NK-92 (cell line): ENCODE results near the gene CRIM1.

Source experiments
- DNase-seq: peaks from one replicate; lab custom pipeline; 2025; ENCODE audit not compliant: unreplicated experiment; lab: John Stamatoyannopoulos, UW

Gene CRIM1

DNA sequence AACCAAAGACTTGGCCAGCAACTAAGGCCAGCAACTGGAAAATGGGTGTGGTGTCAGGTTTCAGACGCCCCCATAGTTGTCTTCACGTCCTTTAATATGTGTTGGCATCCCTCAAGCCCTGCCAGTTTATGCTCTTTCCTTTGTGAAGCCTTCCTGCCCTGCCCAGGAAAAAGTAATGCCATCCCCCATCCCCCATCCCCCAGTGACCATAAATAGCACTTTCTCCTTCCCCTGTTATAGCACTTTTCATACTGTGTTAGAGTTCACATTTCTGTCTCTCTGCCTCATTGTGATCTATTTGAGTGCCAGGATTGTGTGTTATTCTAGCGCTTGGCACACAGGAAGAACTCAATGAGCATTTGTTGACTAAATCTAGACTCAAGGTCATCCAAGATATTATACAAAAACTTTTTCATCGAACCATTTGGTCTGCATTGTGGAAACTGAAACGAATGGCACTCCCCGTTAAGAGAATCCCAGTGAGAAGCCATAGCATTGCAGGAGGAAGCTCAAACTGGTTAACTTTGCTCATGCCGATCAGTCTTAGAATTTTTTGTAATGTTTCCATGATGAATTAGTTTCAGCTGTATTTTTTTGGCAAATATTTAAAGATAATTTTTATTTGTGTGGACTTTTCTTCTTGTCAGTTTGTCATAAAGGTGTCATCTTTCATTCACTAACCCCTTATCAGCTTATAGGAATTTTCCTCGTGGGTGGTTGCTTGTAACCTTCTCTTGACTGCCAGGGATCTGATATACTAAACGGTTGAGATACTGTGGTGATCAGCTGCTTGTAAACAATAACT, 15.7 kb downstream of the CRIM1 start:
- DNase-seq: no peak

DNA sequence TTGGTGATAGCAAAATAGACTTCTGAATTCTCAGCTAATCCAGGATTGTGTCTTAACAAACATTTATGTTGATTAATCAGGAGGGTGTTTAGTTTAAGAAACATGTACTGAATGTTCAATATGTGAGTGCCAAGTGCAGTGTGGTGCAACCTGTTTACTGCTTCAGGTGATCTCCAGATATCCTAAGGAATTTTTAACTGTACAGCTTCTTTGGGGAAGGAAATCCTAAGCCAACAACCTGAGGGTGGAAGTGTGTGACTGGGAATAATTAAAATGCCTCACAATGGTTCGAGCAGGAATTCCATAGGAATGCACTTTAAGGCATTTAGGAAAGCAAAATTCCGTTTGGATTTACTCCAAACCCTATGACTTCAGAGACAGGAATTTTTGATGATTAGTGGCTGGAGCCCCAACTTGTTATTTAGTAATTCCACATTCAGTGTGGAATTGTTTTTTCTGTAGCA, 16.4 kb downstream of the CRIM1 start:
- DNase-seq: no peak

DNA sequence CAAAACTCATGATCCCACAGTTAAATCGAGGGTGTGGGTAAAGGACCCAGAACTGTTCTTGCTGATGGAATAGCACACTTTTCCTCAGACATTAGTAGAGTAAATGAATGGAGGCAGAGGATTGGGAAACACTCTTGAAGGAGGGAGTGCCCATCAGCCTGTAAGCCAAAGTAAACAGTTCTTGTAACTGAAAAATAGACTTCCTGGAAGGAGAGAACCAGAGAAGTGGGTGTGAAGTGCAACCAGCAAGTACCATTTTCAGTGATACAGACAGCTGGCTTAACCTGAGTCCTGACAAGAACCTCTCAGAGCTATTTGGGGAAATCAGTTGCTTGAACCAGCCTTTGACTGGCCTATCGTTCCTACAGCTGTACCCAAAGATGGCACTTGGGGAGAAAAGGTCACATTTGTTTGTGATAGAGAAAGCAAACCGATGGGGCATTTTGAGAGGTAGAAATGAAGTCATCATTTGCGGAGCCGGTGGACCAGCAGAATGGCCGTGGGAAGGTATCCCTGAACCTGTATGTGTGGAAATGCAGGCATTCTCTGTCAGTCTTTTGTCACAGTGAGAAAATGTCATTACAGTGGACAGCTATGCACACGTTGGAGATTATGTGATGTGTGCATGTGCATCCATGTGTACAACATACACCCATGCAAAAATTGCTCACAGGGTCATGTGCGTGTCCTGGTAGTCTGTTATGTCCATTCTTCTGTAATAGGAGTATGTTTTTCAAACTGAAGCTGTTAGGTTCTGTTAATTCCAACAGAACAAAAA, 17.8 kb downstream of the CRIM1 start:
- no peak for DNase-seq

DNA sequence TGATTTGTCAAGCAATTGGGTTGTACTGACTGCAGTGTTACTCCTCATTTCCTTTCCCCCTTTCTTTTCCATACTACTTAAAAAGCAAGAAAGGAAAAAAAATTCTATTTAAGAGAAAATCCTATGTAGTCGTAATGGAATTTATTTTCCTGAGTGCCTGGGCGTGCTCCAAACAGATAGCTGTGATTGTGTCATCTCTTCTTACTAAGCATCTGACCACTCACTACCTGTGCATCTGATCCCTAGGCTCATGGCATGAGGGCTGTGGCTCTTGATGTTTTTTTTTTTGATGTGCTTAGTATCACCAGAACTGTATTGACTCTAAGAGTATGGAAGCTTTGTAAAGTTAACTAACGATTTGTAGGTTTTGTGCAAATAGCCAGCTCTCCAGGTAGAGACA, 19.0 kb downstream of the CRIM1 start:
- DNase-seq: no peak

DNA sequence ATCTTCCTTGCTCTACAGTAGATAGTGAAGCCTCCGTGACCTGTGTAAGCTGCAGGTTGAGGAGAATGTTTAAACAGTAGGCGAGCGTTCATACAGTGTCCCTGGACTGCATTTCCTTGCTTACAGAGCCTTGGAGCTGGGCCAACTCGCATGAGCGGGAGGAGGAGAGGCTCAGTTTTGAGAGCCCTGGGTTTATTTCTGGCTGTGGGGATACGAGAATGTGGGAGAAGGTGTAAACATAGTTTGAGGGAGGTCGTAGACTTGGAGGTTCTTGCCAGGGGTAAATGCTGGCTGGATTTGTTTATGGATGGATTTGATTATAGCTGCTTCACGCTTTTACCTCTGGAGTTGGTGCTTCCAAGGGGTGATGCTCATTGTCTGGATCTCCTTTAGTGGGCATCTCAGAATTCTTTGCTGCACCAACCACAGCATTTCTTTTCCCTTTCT, 20.8 kb downstream of the CRIM1 start:
- DNase-seq: no peak

DNA sequence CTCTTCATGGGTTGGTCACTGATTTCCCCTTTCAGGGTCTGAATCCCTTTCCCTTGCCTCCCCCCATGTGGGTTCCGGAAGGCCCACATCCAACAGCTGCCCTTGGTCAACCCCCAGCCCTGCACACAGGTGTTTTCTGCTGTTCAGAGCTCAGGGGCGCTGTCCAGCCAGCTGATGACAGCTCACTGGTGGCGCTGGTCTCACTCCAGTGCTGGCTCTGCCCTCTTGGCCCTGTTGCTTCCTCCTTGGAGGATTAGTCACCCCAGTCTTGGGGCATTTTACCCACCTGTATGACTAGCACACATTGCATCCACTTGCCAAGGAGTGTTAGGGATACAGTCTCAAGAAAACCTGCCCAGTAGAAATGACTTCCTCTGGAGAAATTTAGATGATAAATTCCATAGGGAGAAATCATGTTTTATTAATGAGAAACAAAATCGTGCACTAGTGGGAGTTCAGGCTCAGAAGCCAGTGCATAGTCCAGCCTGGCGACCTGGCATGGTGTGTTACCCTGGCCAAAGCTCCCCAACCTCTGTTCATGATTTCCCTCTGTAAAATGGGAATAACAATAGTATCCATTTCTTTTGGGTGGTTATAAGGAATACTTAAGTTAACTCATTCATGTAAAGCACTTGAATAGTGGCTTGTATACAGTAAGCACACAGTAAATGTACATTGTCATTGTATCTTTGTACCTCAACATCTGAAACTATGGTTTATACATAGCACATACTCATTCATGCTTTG, 21.6 kb downstream of the CRIM1 start:
- no peak for DNase-seq

DNA sequence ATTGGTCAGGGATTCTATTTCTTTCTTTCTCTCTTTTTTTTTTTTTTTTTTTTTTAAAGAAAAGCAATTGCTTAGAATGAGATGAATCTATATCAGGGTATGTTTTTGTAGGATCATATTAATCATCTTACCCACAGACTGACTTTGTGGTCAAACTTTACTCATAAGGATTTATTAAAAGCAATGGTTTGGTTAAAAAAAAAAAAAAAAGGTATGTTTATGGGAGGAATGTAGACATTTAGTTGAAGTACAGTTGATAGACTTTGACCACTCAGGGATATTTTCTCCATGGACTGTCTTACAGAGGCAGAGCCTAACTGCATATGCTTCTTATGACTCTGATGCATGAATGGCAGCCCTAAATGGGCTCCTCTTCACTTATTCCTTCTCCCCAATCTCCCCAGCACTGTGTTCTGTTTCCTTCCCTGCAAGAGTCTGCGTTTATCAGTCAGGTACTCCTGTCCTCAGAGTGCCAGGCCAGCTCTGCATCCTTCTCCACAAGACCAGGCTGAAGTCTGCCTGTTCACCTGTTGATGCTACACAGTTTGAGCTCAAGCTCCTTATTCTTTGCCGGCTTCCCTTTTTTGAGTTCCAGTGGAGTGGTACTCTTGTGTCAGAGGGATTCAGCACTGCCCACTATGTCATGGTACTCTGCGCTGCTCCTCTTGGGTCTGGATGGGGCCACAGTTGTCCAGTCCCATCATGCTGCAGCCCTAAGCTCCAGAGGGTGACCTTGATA, 24.3 kb downstream of the CRIM1 start:
- DNase-seq: no peak

DNA sequence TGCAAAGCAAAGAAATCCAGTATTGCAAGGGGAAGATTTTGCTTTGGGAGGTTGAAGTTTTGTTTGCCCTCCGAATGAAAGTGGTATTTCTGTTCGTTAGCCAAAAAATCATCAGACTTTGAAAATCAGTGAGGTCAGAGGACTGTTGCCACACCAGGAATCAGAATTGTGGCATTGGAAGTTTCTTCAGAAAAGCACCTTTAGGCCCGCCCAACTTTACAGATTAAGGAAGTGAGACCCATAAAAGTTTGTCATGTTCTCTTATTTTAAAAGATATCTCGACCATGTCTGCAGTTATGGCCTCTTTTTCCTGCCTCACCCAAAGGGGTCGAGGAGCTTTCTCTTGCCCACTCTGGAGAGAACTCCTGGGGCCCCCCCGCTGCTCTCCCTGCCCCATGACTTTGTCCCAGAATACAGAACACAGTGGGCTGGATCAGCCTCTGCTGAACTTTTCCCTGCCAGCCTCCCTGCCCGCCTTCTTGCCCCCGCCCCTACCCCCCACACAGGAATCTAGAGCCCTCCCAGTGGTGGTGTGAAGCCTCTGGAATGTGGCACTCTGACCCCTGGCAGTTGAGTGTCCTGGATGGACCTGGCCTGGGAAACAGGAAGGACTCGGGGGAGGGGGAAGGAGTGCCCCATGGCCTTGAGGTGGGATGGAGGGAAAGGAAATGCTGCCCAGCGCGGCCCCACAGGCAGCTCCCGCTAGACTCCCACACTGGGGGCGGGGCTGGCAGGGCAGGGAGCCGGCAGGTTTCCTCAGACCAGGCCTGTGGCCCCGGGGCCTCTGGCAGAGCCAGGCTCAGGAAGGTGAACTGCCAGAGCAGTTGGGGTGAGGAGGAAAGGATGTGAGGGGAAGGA, 25.3 kb downstream of the CRIM1 start:
- DNase-seq: no peak

DNA sequence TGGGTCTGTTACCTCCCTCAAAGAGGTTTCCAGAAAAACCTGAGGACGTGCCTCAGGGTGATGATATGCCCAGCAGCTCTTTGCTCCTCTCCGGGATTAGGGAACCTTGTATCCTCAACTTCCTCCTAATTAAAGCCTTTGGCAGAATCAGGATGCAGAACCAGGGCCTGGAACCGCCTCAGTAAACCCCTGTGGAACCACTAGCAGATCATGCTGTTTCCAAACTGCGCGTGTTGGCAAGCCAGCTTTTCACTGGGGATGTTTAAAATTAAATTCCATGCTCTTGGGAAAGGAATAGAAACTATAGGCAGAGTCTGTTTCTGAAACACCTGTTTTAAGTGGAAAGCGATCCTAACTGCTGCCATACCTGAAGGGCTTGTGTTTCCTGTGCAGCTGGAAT, 26.4 kb downstream of the CRIM1 start:
- no peak for DNase-seq

DNA sequence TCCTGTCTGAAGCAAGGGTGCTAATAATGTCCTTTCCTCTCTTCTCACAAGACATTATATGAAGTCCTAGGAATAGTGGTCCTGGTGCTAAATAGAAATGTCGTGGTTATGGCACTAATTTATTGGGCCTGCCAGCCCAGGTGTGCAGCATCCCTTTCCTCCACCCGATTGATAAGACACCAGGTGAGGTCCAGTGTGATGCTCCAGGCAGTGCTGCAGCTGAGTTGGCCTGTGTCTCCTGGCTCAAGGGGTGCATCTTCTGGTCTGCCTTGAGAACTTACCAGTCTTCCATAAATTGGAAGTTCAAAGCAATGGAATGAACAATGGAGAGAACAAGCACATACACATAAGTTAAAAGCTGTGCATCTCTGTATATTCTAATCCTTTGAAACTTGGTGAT, 26.9 kb downstream of the CRIM1 start:
- no peak for DNase-seq

DNA sequence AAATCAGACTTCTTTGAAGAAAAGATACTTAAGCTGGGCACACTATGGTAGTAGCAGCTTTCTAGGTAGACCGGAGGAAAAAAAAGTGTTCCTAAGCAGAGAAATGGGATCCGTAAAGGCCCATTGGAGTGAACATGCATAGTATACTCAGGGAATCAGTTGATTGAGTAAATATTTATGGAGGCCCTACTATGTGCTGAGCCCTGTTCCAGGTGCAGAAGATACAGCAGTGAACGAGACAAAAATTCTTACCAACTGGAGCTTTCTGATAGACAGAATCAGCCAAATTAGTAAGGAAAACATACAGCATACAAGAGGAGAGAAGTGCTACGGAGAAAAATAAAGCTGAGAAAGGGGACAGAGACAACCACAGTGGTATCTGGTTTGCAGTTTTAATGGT, 28.1 kb downstream of the CRIM1 start:
- DNase-seq: no peak

DNA sequence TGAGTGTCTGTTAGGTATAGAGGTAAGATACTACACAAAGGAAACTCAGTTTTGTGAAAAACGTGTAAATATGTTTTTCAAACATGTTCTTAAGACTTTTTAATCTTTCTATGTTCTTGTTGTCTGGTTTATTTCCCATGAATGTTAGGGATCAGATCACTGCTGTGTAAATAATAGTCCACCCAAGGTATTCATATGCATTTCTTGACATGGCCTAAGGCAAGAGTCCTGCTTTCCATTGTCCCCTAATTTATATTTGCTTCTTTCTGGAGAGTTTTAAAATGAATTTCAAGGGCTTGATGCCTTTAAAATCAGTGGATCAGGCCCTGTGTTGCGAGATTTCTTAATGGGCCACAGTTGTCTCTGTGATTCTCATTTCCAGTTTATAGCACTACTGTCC, 28.9 kb downstream of the CRIM1 start:
- no peak for DNase-seq

DNA sequence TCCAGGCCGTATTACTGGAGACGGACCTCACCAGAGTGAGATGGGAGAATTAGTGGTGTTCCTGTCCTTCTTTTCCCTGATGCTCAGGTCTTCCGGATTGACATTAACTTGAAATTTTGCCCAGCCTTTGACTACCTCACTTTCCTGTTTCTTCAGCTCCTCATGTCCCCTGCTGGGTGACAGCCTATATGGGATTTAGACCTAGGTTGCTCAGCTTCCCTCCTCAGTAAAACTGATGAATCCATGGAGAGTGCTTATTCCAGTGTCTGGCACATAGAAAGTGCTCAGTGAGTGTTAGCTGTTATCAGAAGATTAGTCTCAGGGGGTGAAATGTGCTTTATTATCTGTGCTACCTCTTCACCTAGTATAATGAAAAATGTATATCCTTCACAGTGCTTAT, 30.0 kb downstream of the CRIM1 start:
- DNase-seq: no peak

DNA sequence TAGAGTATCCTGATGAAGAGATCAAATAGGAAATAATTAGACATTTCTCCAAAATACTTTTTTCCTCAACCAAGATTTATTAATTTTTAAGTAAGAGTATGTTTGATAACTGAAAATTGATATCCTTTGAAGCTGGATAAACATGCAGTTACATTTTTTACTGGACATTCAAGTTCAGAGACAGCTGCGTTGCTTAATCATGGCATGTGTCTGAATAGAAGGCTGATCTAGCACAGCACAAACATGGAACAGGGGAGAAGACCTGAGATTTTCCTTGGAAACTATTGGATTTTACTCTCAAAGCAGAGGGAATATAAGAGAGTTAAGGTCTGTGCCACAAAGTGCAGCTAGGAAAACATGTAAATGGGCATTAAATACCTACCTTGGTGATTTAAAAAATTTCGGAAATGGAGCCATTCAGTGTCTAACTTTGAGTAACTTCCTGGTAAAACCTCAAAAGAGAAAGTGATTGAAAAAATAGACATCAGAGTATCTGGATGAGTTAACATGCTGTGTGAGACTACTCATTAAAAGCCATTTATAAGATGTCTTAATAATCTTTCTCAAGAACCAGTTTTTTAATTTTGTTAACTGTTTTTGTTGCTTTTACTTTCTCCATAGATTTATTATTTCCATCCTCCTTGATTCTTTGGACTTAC, 31.8 kb downstream of the CRIM1 start:
- no peak for DNase-seq

DNA sequence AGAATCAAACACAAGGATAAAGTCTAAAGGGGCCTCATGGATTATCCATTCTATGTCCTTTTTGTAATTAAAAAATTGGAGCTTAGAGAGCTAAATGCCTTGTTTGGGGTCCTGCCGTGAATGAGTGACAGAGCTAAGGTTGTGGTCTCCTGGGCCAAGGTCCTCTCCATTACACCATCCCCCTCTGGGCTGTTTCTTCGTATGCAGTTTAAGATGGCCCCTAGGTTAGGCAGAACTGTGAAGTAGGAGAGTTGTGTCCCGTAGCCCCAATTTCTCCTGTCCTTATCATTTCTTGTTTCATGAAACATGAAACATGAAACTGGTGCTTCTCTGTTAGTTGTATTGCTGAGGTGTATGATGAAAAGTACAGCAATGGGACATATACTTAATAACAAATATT, 32.9 kb downstream of the CRIM1 start:
- DNase-seq: no peak

DNA sequence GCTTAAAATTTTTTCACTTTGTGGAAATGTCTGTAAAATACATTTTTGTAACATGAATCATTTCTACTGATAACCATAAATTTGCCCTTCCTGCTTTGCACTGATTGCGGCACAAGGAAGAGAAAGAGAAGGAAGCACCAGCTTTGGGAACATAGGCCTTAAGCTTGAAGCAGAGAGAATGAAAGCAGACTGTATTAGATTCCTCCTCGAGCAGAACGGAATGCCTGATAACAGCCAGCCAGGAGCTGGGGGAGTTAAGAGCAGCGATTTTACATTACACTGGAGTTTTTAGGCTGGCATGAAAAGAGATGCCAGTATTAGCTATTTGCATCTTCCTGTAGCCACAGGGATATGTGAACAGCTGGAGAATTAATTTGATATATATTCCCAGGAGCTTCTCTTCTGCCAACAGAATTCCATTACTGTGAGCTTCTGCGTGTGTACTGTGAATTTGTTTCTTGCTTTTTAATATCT, 33.5 kb downstream of the CRIM1 start:
- DNase-seq: no peak

DNA sequence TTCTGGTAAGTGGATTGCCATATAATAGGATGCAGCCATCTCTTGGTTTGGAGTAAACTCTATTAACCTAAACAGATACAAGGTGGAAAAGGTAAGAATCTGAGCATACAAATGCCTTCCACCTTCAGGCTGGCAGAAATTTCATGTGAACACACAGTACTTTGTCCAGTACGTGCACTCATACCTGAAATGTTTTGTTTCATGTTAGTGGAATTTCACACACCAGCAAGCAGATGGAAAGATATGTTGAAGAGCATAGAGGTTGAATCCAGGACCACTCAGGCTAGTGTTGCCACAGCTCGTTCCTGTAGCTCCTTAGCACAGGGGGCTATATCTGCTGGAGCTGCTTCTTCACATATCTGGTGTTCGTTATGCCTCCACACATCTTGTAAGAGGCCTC, 34.0 kb downstream of the CRIM1 start:
- DNase-seq: no peak

DNA sequence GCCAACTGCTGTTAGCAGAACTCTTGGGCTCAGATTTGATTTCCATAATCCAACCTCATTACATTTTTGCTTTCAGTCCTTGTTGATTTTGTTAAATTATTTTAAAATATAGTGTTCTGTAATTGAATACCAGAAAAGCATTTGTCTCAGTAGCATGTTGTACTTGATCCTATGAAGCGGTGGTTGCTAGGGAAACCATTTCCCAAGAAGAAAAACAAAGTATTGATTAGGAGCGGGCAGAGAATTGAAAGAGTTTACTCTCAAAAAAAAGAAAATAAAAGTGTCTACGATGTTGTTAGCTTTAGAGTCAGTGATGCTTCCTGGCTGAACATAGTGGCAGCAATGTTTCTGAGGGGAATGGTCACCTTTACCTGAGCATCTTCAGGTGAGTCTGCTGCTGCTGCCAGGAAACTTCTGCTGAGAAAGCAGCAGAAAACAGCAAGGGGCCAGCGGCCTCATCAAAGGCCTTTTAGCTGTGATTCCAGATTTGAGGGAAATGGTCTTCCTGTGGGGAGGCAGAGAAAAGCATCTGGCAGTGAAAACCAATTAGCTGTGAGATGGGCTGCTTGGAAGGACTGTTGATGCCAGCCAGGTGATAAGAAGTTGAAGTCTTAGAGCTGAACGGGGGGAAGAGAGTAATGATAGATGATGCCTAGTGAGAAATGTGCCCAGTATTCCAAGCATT, 37.1 kb downstream of the CRIM1 start:
- no peak for DNase-seq

DNA sequence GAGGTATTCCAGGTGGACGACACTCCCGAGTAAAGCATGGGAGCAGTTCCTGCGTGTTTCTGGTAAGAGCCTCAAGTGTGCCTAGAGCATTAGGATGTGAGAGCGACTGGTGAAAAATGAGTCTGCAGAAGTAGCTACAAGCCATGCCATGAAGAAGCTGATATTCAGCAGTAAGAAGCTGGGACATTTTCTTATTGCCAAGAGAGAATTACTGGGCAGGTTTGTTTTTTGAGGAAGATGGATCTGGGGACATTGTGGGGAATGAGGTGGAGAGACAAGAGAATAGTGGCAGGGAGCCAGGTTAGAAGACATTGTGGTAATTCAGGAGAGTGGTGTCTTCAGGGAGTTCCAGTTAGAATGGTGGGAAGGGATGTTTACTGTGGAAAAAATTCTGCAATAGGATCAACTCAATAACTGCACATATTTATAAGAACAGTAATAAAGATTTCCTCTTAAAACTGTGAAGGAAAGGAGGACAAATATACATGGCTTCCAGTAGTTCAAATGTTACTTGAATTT, 38.2 kb downstream of the CRIM1 start:
- DNase-seq: no peak
